HCT116 (cell line): ENCODE data around the gene PLA1A. TPM values are rescaled to one million over a fixed set of nuclear protein-coding genes. Genes with fewer than 3 reads are reported as not detected.

Source experiments
- ATAC-seq: fragments of 200-7000 bp; cut with Tn5 transposase; 2 replicates; pipeline ENCODE4 v1.9.1; 2020; ENCODE audit warnings: mild to moderate bottlenecking, moderate library complexity
- BruUV-seq: library from RNA; stranded (reverse); fragments of 400-500 nt; replicated peaks from 2 replicates; lab custom pipeline; 2021; lab: Mats Ljungman, UMichigan
- CTCF ChIA-PET: fragments of 300-600 bp; sonication (Branson Sonifier 250); formaldehyde crosslinking; loops from one replicate; lab custom pipeline; 2021; ENCODE audit warnings: antibody characterized with exemption; lab: Charles Lee
- POLR2A ChIA-PET: fragments of 300-600, 350-600 bp; sonication (Branson Sonifier 250); formaldehyde crosslinking; loops from one replicate; lab custom pipeline; 2021; ENCODE audit warnings: antibody characterized with exemption; lab: Charles Lee
- RAD21 ChIA-PET, 2 experiments: fragments of 300-600 bp; sonication (Branson Sonifier 250); formaldehyde crosslinking; loops; one replicate each; lab custom pipeline; 2023; ENCODE audit warnings: low total read pairs in 2 of 2; ENCODE audit not compliant: uncharacterized antibody in 2 of 2, unreplicated experiment in 2 of 2, low non-redundant PET in 1 of 2; lab: Charles Lee
- DNase-seq: peaks from one replicate; pipeline ENCODE4 v3.0.0-alpha.2; 2010; ENCODE audit warnings: low read depth, low spot score
- H2AFZ ChIP-seq: fragments of 200-600 bp; shearing (Covaris generic), sonication (generic); 2 replicates; pipeline ENCODE4 v1.6.1; 2017; ENCODE audit warnings: low read depth, mixed run types, mixed read lengths, antibody characterized with exemption, low read length; ENCODE audit not compliant: poor library complexity, severe bottlenecking
- H3K27ac ChIP-seq: 2 replicates; pipeline ENCODE4 v1.5.1; 2012; ENCODE audit warnings: low read depth, low read length
- H3K27me3 ChIP-seq: fragments of 200-600 bp; sonication (generic); 2 replicates; pipeline ENCODE4 v1.6.1; 2016; ENCODE audit warnings: mixed run types, low read length, mixed read lengths; ENCODE audit not compliant: insufficient read depth
- H3K36me3 ChIP-seq, 2 experiments: fragments of 200-500 bp in 1 of 2; fragments of 200-600 bp in 1 of 2; sonication (Bioruptor generic) in 1 of 2; sonication (generic) in 1 of 2; 2 replicates each; pipeline versions ENCODE4 v1.5.1 to v1.6.1; 2014 to 2016; ENCODE audit warnings: low read length in 2 of 2, inconsistent platforms in 1 of 2, mixed read lengths in 1 of 2, mixed run types in 1 of 2; ENCODE audit not compliant: insufficient read depth in 2 of 2, control insufficient read depth in 1 of 2
- H3K4me1 ChIP-seq, 2 experiments: fragments of 200-600 bp in 1 of 2; sonication (generic) in 1 of 2; 2 replicates each; pipeline versions ENCODE4 v1.5.1 to v1.6.1; 2012 to 2017; ENCODE audit warnings: low read length in 2 of 2, inconsistent platforms in 1 of 2, mild to moderate bottlenecking in 1 of 2, mixed read lengths in 1 of 2, mixed run types in 1 of 2, moderate library complexity in 1 of 2; ENCODE audit not compliant: insufficient read depth in 2 of 2, control insufficient read depth in 1 of 2
- H3K4me2 ChIP-seq: fragments of 200-600 bp; sonication (generic); 2 replicates; pipeline ENCODE4 v1.6.1; 2017; ENCODE audit warnings: mixed run types, low read length, mixed read lengths
- H3K4me3 ChIP-seq, 2 experiments: fragments of 200-600 bp in 1 of 2; sonication (generic) in 1 of 2; replicated peaks in 1 of 2; 2 replicates each; pipeline ENCODE4 v1.5.1; 2011 to 2016; ENCODE audit warnings: low read length in 2 of 2, control low read depth in 1 of 2, low read depth in 1 of 2, mild to moderate bottlenecking in 1 of 2, mixed read lengths in 1 of 2, mixed run types in 1 of 2
- H3K79me2 ChIP-seq: fragments of 200-600 bp; sonication (generic); 2 replicates; pipeline ENCODE4 v1.6.1; 2017; ENCODE audit warnings: mild to moderate bottlenecking, mixed run types, low read length, moderate library complexity, mixed read lengths; ENCODE audit not compliant: insufficient read depth
- H3K9ac ChIP-seq: fragments of 200-600 bp; sonication (generic); 2 replicates; pipeline ENCODE4 v1.6.1; 2016; ENCODE audit warnings: low read length, mixed read lengths
- H3K9me2 ChIP-seq: fragments of 200-600 bp; sonication (generic), shearing (Covaris generic); 2 replicates; pipeline ENCODE4 v1.6.1; 2017; ENCODE audit warnings: mixed run types, mild to moderate bottlenecking, moderate library complexity; ENCODE audit not compliant: insufficient read depth
- H3K9me3 ChIP-seq, 2 experiments: fragments of 200-500 bp in 1 of 2; fragments of 200-600 bp in 1 of 2; sonication (Bioruptor generic) in 1 of 2; sonication (generic) in 1 of 2; 2 replicates each; pipeline ENCODE4 v1.6.1; 2014 to 2017; ENCODE audit warnings: low read length in 2 of 2, mixed read lengths in 2 of 2, inconsistent platforms in 1 of 2, low read depth in 1 of 2, mild to moderate bottlenecking in 1 of 2, mixed run types in 1 of 2, moderate library complexity in 1 of 2; ENCODE audit not compliant: control insufficient read depth in 1 of 2, insufficient read depth in 1 of 2
- H4K20me1 ChIP-seq: fragments of 200-600 bp; sonication (generic), shearing (Covaris generic); 2 replicates; pipeline ENCODE4 v1.6.1; 2017; ENCODE audit warnings: mixed run types, mild to moderate bottlenecking, moderate library complexity; ENCODE audit not compliant: insufficient read depth
- CBX3 ChIP-seq: IDR thresholded peaks from 2 replicates; pipeline ENCODE4 v1.6.1; 2012; ENCODE audit warnings: low read depth
- EGR1 ChIP-seq: IDR thresholded peaks from 2 replicates; pipeline ENCODE4 v1.6.1; 2012; ENCODE audit warnings: low read depth
- ELF1 ChIP-seq: IDR thresholded peaks from 2 replicates; pipeline ENCODE4 v1.6.1; 2012; ENCODE audit warnings: low read depth, borderline replicate concordance
- EZH2 ChIP-seq: fragments of 200-600 bp; sonication (generic); IDR thresholded peaks from 2 replicates; pipeline ENCODE4 v1.6.1; 2017; ENCODE audit warnings: antibody characterized with exemption, mixed run types
- EZH2phosphoT487 ChIP-seq: fragments of 200-600 bp; IDR thresholded peaks from 2 replicates; pipeline ENCODE4 v1.6.1; 2018; ENCODE audit warnings: antibody characterized with exemption, borderline replicate concordance
- FOSL1 ChIP-seq: IDR thresholded peaks from 2 replicates; pipeline ENCODE4 v1.6.1; 2012; ENCODE audit warnings: low read depth
- POLR2A ChIP-seq: IDR thresholded peaks from 2 replicates; pipeline ENCODE4 v1.7.0; 2011; ENCODE audit warnings: borderline replicate concordance; ENCODE audit not compliant: insufficient read depth, insufficient read length; ENCODE audit errors: extremely low read depth
- POLR2AphosphoS5 ChIP-seq: IDR thresholded peaks from 2 replicates; pipeline ENCODE4 v1.6.1; 2011; ENCODE audit warnings: mild to moderate bottlenecking, low read depth, low read length, moderate library complexity
- RAD21 ChIP-seq: IDR thresholded peaks from 2 replicates; pipeline ENCODE4 v1.6.1; 2012; ENCODE audit warnings: low read depth, mild to moderate bottlenecking
- REST ChIP-seq: IDR thresholded peaks from 2 replicates; pipeline ENCODE4 v1.6.1; 2012; ENCODE audit warnings: low read depth
- TCF7L2 ChIP-seq: IDR thresholded peaks from 2 replicates; pipeline ENCODE4 v1.7.0; 2011; ENCODE audit warnings: borderline replicate concordance, inconsistent platforms; ENCODE audit not compliant: insufficient read depth, insufficient read length; ENCODE audit errors: extremely low read depth
- YY1 ChIP-seq: IDR thresholded peaks from 2 replicates; pipeline ENCODE4 v1.6.1; 2011; ENCODE audit warnings: low read length, low read depth, moderate library complexity, mild to moderate bottlenecking; ENCODE audit not compliant: insufficient replicate concordance; ENCODE audit errors: extremely low read depth
- ZBTB33 ChIP-seq: IDR thresholded peaks from 2 replicates; pipeline ENCODE4 v1.6.1; 2011; ENCODE audit warnings: mild to moderate bottlenecking, low read length, moderate library complexity; ENCODE audit not compliant: insufficient replicate concordance; ENCODE audit errors: extremely low read depth
- ZNF274 ChIP-seq: fragments of 200-500 bp; sonication (Bioruptor generic); IDR thresholded peaks from 2 replicates; pipeline ENCODE4 v1.6.1; 2014; ENCODE audit warnings: mild to moderate bottlenecking, low read depth, low read length, inconsistent platforms
- intact Hi-C: fragments of 100-400 bp; cut with micrococcal nuclease; formaldehyde crosslinking; loops from 2 replicates; pipeline ENCODE4 v1.10.0; 2022
- total RNA-seq: library from RNA; stranded (reverse); gene quantifications from one replicate; pipeline ENCODE4 v1.2.1, GENCODE V29; 2021; ENCODE audit not compliant: unreplicated experiment
- TF ChIP-seq, protein P1 (sequence below): IDR thresholded peaks from 2 replicates; pipeline ENCODE4 v1.6.1; 2012

The PLA1A gene
- total RNA-seq, 1 experiment from 2014 or later, result not detected

GRCh38 chr3:119636249-119636648, 38.6 kb downstream of the PLA1A start:
- no peaks in the 10 kb centered on the region for H3K79me2 ChIP-seq
- H3K27ac ChIP-seq, result no peak overlapping the region
- no peaks in the 10 kb centered on the region for H3K9me2 ChIP-seq
- H3K9me3 ChIP-seq, result no peaks in the 10 kb centered on the region
- peaks cover 0 to 21% of the 10 kb centered on the region in 2 experiments; a peak in 2 of 4 replicates for H3K4me1 ChIP-seq
- intact Hi-C loops, result no loop called here
- no peak overlapping the region for H3K4me2 ChIP-seq
- H4K20me1 ChIP-seq, result no peaks in the 10 kb centered on the region
- no peak overlapping the region for H3K9ac ChIP-seq
- no peaks in the 10 kb centered on the region for H3K36me3 ChIP-seq
- TF ChIP-seq ELF1, result no peak
- no peak for TF ChIP-seq ZBTB33
- no peak for TF ChIP-seq EZH2phosphoT487
- TF ChIP-seq CBX3, result no peak
- TF ChIP-seq YY1, result no peak
- no peak for TF ChIP-seq EZH2
- TF ChIP-seq REST, result no peak
- no peak for TF ChIP-seq POLR2AphosphoS5
- TF ChIP-seq POLR2A, result no peak
- no peak for TF ChIP-seq TCF7L2
- no peak for TF ChIP-seq ZNF274
- no peak for TF ChIP-seq EGR1
- TF ChIP-seq, protein P1, sequence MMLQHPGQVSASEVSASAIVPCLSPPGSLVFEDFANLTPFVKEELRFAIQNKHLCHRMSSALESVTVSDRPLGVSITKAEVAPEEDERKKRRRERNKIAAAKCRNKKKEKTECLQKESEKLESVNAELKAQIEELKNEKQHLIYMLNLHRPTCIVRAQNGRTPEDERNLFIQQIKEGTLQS, result no peak
- no peak for TF ChIP-seq FOSL1
- no peak for TF ChIP-seq RAD21
- ChIA-PET POLR2A (interaction anchor here (1.2 kb wide), 1 partner anchor 36 kb away, joined by 4 read pairs; no protein-coding TSS in a partner anchor), CTCF (no interaction called here), RAD21 (no interaction called here)
- no TSS peak for BruUV-seq
- DNase-seq (no peak), ATAC-seq (no peak)
- no peak overlapping the region for H3K4me3 ChIP-seq
- no peak overlapping the region for H2AFZ ChIP-seq
- no peaks in the 10 kb centered on the region for H3K27me3 ChIP-seq
